Stimulated activated CD4-positive, alpha-beta T cell treated with anti-CD3 and anti-CD28 coated beads, Interleukin-2, amount 100 ng/mL, for 24 hours (primary cell): Measurements from ENCODE around the gene FOLR1.
"Not testable (repeated sequence)": the region's sequence is repeated elsewhere in the genome, so short reads cannot be mapped to it uniquely, and the experiment has no call there.

ENCODE experiments used
- DNase-seq, 2 donors: peaks; one replicate each; pipeline ENCODE4 v3.0.0-alpha.2; 2020

FOLR1 gene

GRCh38 chr11:72191961-72192381, at the start of gene FOLR1:
Gene FOLR1 (plus strand): TSS chr11:72192140. CDS start chr11:72192174, 34 bp downstream.
- no peak for DNase-seq

GRCh38 chr11:72142543-72142942, 49.4 kb upstream of the FOLR1 start:
- DNase-seq = not testable (repeated sequence)

GRCh38 chr11:72144807-72145565, 47.0 kb upstream of the FOLR1 start:
- no peak for DNase-seq

GRCh38 chr11:72146625-72147024, 45.3 kb upstream of the FOLR1 start:
- no peak for DNase-seq

- no peak for DNase-seq
Observed at GRCh38 chr11:72150882-72151281, 41.1 kb upstream of the FOLR1 start.

- not testable (repeated sequence) for DNase-seq
Observed at GRCh38 chr11:72153874-72154273, 38.1 kb upstream of the FOLR1 start.

GRCh38 chr11:72154816-72155215, 37.1 kb upstream of the FOLR1 start:
- DNase-seq = no peak

- DNase-seq = no peak
Observed at GRCh38 chr11:72155751-72156150, 36.2 kb upstream of the FOLR1 start.

GRCh38 chr11:72157131-72157530, 34.8 kb upstream of the FOLR1 start:
- DNase-seq = no peak

GRCh38 chr11:72160319-72160718, 31.6 kb upstream of the FOLR1 start:
- no peak for DNase-seq

GRCh38 chr11:72162891-72163492, 28.9 kb upstream of the FOLR1 start:
- no peak for DNase-seq

- DNase-seq = not testable (repeated sequence)
Observed at GRCh38 chr11:72164187-72164586, 27.8 kb upstream of the FOLR1 start.

- not testable (repeated sequence) for DNase-seq
Observed at GRCh38 chr11:72169046-72169555, 22.8 kb upstream of the FOLR1 start.

GRCh38 chr11:72169754-72170153, 22.2 kb upstream of the FOLR1 start:
- not testable (repeated sequence) for DNase-seq

GRCh38 chr11:72172043-72172442, 19.9 kb upstream of the FOLR1 start:
- not testable (repeated sequence) for DNase-seq

- no peak for DNase-seq
Observed at GRCh38 chr11:72173291-72173690, 18.6 kb upstream of the FOLR1 start.

- no peak for DNase-seq
Observed at GRCh38 chr11:72174302-72175070, 17.5 kb upstream of the FOLR1 start.

GRCh38 chr11:72177656-72178055, 14.3 kb upstream of the FOLR1 start:
- no peak for DNase-seq

- no peak for DNase-seq
Observed at GRCh38 chr11:72179049-72179803, 12.7 kb upstream of the FOLR1 start.

- peak in 1 of 2 donors; percentile 9 for DNase-seq
Observed at GRCh38 chr11:72179804-72180396, 12.0 kb upstream of the FOLR1 start.

- DNase-seq = not testable (repeated sequence)
Observed at GRCh38 chr11:72180892-72181552, 10.9 kb upstream of the FOLR1 start.

- DNase-seq = not testable (repeated sequence)
Observed at GRCh38 chr11:72181553-72181958, 10.4 kb upstream of the FOLR1 start.
